GM18517 (cell line): ENCODE results near the gene WBP11.

Experiments
- ATAC-seq: cut with Tn5 transposase; IDR thresholded peaks from one replicate; pipeline ENCODE4 v1.9.1; 2021; ENCODE audit warnings: mild to moderate bottlenecking, moderate library complexity; ENCODE audit not compliant: unreplicated experiment

WBP11 gene

DNA sequence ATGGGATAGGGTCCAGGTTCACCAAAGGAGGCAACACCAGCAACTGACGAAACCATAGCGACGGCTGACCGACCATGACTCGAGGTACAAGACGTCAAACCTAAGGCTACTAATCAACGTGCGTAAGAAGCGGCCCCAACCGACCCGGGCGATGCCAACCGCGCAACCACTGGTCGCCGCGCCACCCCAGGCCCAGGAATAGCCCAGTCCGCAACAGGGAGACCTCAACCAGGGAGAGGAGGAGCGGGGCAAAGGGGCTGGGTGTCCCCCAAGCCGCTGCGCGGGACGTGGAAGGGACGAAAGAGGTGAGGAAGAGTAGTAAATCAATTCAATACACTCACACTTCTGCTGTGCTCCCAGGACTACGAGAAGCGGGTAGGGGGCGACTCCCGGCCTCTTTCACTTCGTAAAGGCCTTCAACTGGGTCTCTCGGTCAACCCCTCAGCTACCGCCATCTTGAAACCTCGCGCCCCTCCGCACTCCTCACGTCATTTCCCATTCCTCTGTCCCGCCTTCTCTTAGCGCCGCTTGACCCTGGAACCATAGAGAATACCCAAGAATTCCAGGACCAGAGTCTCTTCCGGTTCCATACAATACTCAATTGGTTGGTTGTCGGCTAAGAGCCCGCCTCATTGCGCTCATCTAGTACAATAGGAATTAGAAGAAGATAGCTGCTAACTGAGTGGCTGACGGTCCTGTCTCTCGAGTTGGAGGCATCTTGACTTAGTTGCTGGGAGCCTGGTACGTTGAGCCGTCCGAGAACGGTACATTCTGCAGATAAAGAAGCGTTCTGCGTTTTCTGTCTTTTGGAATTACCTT is at the start of gene WBP11, which contains the start of gene C12orf60:
Gene WBP11 (minus strand): TSS at position 468 of the 819 bp plus-strand sequence. CDS start 2,095 bp downstream, outside the sequence.
Gene C12orf60 (plus strand): TSS at position 660 of the 819 bp plus-strand sequence. CDS start 19,266 bp downstream, outside the sequence.
- ATAC-seq = peak; percentile 100

DNA sequence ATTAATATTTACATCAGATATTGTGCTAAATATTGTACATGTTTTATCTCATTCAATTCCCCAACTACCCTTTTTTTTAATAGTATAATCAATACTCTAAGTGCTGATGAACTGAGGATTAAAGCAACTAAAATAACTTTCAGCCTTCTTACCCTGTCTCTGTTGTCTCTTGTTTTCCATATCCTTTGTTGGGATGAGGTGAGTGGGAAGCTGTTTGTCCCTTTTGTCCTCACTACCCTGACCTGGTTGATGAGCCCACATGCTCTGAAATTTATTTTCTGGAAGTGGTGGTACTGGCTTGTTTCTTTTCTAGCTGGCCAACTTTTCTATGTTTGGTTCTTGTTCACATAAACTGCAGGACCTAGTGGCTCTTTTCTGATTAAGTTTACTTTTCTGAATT is 49.6 kb upstream of the WBP11 start:
- ATAC-seq = no peak

DNA sequence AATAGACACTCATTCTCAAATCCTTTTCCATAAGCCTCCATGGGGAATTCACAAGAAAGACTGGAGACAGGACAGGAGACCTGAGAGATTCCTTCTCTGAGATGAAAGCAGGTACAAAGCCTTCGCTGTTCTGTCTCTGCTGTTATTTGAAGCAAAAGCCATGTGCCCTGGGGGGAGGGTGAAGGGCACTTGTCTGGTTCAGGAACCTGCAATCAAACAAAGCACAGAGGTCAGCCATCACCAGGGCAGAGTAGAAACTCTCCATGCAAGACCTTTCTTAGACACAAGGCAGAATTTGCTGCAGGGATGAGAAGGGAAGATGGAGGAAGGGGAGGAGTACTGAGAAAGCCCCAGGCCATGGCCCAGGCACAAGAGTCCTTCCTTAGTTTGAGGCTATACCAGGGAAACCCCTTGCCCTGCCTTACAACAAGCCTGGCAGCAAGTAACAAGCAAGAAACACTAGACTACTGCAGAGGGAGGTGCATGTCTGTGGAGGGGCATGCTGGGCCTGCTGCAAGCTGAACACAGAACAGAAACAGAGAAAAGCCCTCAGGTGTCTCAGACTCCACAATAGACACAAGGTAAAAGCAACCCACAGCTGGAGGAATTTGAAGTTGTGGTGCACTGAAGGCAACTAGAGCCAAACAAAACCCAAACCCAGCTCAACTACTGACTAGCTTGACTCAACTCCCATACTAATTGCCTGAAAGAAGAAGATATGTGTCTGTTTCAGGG is 47.8 kb upstream of the WBP11 start:
- ATAC-seq = peak; percentile 58

DNA sequence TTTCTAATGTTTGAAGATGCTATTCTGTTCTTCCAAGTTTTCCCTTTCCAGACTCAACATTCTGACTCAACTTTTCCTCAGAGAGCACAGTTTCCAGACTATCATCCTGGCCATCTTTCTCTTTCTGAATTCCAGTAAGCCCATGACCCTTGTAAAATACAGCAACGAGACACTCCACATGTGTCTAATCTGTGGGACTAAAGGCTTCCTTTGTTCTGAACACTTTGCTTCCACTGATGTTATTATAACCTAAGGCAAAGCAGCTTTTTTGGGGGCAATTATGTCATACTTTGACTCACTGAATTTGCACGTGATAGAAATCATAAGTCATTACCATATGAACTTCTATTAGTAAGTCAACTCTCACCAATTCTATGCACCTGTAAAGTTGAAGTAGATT is 46.4 kb upstream of the WBP11 start:
- no peak for ATAC-seq

DNA sequence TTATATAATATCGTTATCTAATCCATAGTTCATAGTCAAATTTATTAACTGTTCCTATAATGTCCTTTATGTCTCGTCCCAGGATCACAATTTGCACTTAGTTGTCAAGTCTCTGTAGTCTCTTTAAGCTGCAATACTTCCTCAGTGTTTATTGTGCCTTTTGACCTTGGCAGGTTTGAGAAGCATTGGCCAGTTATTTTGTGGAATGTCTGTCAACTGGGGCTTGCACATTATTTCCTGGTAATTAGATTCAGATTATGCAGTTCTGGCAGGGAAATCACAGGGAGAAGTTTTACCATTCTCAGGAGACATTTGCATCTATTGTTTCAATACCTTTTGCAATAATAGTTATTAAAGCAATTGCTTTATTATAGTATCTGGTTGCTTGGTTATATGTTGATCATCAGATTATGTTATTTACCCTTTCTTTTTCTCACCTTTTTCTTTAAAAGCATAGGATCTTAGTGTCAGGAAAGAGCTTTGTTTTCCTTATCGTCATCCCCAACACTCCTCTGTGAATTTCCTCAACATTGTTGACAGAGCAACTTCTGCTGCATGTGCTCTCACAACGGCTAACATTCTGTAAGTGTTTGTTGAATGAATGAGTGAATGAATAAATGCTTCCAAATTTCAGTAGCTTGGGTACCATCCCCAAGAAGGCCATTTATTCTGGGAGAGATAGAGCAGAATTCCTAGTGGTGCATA is 43.8 kb upstream of the WBP11 start:
- ATAC-seq = no peak

DNA sequence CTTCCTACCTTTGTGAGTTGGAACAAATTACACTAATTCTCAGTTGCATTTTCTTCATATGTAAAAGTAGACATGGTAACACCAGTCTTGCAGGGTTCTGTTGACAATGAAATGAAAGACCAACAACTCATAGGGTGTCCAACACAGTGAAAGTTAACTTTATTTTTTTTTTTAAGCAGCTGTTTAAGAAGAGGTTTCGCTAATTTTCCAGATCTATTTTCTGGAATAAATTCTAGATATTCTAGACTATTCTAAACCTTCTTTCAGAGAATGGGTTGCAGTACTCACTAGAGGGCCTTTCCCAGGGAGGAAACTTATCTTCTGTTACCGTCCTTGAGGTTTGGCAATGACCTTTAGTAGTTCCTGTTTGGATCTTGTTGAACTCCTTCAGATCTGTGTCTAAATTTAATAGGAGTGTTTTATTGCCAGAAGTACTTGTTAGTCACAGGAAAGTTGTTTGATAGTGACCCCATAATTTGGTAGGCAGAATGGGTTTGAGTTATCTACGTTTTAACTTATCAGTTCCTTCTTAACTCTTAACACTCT is 42.8 kb upstream of the WBP11 start:
- ATAC-seq = no peak

DNA sequence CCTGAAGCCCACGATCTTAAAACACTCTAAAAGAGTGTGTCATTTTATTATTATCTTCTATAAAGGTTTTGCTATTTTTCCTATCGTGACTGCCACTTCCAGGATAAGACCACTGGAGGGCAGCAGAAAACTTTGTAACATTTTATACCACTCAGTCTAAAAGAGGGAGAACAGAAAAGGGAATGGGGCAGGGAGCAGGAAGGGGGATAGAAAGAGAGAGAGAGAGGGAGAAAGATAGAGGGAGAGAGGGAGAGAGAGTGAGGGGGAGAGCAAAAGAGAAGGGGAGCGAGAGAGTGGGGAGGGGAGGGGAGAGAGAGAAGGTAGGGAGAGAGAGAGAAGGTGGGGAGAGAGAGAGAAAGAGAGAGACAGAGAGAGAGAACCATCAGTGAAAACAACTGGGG is 42.1 kb upstream of the WBP11 start:
- ATAC-seq = no peak

DNA sequence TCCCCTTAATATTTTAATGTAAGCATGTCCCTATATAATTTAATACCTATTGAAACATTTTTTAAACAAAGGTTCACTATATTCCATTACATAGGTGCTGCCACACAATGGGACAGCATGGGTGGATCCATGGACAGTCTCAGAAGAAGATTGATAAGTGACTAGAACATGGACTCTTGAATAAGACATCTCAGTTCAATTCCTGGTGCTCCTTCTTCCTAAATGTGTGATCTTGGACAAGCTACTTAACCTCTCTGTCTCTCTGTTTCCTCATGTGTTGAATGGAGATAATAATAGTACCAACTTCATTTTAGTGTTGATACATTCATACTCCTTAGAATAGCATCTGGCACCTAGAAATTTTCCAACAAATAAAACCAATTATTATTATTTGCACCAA is 41.1 kb upstream of the WBP11 start:
- no peak for ATAC-seq

DNA sequence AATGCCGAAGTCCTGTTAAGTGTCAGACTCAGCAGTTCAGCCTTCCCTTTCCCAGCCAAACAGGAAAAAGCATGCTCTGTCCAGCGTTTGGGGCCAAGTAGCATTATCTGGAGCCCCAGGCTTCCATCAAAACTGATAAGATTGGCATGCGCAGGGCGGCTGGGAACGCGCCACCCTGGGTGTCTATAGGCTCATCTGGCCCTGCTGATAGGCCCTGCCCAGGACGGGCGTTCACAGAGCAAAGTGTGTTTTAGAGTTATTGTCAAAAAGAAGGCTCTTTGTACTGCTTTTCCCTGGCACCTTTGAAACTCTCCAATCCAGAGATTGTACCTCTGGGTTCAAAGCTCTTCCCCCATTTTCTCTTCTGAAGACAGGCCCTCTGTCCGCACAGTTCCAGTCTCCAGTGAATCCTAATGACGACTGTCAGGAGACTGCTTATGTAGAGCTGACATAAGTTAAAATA is 40.2 kb upstream of the WBP11 start, which contains the start of gene ART4:
Gene ART4 (minus strand): TSS at position 102 of the 463 bp plus-strand sequence. CDS start 413 bp downstream, outside the sequence.
- no peak for ATAC-seq

DNA sequence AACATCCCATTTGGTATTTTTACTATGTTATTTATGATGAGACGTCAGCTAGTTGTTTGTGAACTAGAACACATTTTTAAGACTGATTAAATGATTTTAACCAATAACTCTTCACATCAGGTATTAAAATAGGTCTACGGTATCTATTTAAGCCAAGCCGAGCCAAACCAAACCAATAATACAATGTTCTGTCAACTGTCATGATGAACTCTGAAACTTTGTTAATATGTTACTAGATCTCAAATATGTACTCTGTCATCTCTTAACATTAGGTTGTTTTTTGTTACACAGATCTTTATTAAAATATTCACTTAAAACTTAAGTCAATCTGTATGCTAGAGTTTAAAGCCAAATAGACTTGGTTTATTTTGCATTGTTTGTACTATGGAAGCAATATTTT is 39.0 kb upstream of the WBP11 start:
- no peak for ATAC-seq

DNA sequence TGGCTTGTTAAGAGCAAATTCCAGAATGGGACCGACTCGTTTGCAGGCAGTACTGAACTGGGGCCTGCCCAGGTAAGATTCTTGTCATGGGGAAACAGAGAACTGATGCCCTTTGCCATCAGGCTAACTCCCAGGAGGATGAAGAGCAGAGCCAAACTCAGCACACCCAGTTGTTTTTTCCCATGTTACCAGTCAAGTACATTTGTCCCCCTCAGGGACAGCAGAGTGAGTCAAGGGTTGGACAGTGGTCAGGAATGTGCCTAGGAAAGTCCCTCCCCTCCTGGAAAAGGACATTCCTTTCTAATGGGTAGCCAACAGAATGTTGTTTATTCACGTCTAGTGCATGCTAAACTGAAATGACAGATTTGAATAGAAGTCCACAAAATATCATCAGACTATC is 38.5 kb upstream of the WBP11 start:
- no peak for ATAC-seq

DNA sequence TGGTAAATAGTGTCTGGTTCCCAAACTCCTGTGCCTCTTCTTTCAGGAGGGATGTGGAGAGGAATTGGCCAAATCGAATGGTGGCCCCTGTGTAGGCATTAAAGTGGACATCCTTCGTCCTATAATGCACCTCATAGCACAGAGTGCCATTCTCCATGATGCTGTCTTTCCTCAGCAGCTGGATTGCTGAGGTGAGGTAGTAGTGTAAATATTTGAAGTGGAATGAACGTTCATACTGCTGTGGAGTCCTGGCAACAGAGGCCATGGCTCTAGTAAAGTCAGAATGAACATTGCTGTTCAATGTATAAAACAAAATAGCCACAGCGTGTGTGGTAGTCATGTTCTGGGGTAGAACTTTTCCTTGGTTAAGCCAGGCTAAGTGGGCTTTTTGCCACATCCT is 37.3 kb upstream of the WBP11 start:
- ATAC-seq = no peak

DNA sequence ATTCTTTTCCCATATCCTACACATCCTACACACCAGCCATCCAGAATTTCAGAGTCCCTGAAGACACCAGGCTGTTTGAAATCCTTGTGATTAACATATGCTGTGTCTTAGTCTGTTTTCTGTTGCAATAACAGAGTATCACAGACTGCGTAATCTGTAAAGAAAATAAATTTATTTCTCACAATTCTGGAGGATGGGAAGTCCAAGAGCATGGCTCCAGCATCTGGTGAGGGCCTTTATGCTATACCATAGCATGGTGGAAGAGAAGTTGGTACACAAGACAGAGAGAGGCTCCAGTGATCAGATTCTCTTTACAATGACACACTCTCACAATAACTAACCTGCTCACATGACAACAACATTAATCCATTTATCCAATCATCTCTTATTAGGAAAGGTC is 36.0 kb upstream of the WBP11 start:
- no peak for ATAC-seq

DNA sequence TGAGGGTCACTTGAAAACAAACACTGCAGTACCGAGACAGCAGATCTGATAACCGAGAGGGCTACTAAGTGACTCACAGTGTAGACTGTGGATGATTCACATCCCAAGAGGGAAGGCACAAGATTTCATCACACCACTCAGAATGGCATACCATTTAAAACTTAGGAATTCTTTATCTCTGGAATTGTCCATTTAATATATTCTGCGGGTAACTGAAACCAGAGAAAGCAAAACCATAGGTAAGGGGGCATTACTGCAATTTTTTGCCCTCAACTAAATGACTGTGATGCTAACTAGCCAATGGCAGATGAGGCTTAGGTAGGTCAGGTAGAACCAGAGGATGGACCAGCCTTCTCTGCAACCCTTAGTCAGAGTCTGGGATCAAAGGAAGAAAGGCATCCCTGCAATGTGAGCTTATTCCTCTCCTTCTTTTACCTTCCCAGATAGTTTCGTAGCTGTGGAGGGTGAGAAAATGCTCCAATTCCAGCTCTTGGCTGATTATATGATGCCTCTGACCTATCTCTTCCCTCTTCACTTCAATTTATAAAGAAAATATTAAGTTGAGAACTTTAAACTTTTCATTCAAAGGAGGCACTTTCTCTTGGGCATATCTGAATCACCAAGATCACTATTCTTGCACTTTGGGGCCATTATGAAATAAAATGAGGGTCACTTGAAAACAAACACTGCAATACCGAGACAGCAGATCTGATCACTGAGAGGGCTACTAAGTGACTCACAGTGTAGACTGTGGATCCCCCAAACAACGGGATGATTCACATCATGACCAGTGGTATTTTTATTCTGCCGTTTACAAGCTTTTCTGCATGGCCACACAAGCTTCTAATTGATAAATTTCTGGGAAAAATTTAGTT is 33.3 kb upstream of the WBP11 start:
- no peak for ATAC-seq

DNA sequence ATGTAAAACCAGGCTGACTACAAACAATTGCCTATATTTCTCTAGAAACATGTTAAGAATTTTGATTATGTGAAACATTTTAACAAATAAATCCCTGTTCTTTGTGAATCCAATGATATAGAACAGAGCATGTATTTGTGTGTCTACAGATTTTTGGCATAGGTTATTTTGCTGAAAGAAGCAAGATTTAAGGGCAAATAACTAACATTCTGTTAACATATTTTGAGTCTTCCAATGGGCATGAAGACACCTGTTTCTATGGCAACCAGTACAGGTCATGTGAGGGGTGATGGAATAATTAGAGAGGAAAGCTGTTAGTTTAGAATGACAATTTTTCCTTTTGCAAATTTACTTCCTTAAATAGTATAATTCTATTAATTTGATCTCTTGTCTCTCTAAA is 31.2 kb upstream of the WBP11 start:
- ATAC-seq = no peak

DNA sequence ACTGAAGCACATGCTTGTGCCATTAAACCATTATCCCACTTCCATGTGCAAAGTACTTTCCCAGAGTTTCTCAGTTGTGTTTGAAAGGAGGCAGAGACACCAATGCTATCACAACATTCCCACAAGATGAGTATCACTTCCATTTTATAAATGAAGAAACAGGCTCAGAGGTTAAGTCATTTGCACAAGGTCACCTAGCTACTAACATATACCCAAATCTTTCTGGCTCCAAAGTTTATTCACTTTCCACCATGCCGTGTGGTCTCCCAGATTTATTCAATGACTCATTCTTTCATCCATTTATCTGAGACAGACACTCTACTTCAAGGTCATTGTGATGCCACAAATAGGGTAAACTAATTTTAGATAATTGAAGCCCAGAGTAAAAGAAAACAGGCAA is 30.7 kb upstream of the WBP11 start:
- no peak for ATAC-seq

DNA sequence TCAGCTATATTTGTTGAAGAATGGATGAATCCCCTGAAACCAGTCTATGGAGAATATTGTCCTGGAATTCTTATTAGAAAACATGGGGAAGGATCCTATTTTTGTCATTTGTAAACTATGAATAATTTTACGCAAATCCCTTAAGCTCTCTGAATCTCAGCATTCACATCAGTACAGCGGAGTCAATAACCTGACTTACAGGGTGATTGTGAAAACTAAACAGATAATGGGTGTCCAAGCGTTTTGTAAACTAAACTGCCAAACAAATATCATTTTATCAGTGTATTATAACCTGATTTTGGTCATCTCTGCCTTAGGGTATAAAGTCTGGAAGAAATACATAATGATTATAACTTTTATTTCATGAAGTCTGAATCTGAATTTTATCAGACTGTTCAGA is 30.1 kb upstream of the WBP11 start:
- no peak for ATAC-seq

DNA sequence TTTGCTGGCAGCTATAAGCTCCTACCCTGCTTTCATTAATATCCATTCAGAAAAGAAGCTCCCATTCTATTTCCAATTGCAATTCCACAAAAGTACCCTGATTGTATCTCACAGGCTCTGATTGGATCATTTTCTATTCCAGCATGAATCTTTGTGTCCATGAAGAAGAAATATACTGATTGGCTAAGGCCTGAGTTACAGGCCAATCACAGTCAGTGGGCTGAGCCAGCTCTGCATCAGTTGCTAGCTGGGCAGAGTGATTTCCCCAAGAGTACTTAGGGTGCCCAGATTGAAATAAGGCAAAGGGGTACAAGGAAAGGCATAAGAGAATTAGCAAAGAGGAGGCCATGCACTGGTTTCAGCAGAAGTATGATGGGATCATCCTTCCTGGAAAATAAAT is 25.6 kb upstream of the WBP11 start:
- ATAC-seq = no peak

DNA sequence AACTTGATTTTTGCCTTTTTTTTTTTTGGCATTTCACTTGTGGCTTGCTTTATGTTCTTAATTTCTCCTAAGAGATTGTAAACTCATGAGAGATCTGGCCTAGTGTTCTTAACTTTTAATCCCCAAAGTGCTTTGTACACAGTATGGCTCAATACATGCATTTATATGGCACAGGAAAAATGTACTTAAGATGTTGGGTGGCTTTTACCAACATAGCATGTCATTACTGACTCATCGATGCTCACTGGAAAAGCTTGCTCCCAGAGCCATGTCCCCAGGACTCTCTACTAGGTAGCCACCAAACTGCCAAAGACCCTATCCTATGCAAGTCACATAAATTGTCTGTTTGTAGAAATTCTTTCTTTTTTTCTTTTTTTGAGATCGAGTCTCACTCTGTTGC is 23.8 kb upstream of the WBP11 start:
- no peak for ATAC-seq

DNA sequence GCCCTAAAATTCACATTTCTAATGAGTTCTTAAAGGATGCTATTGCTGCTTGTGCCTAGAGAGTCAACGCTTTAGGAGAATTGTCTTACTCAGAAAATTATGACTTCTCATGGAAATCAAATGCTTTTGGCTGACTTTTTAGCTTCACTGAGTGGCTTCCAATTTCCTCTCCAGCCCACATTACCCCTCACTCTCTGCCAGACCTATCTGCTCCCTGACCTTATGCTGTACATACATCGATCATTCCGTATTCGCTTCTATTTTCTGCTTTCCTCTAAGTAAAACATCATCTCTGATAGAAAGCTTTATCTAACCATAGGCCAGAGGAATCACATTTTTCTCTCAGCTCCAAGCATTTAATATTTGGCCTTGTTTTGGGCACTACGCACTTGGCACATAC is 23.2 kb upstream of the WBP11 start:
- no peak for ATAC-seq
